ENCODE results near the gene MYO18A. TPM values are rescaled to one million over a fixed set of nuclear protein-coding genes. Genes with fewer than 3 reads are reported as not detected.
A peak's percentile ranks its signal among the peaks of the same experiment; 100 is the strongest.
"Not testable (repeated sequence)": the region's sequence is repeated elsewhere in the genome, so short reads cannot be mapped to it uniquely, and the experiment has no call there.

Gene MYO18A
- total and polyA plus RNA-seq, 2 experiments from 2014 or later: 33.8 to 35.6 TPM

GRCh38 chr17:29169806-29170591 lies 10.2 kb downstream of the MYO18A start:
- 88% methylated on average over 9 of the region's 9 CpGs for WGBS (ENCODE audit: low lambda C conversion rate, missing lambda C conversion rate)
- Histone ChIP-seq H3K79me2 (peaks cover 98% of the 10 kb centered on the region), H3K27ac (peak overlapping the region; percentile 15)

GRCh38 chr17:29168759-29169126 lies 11.5 kb downstream of the MYO18A start:
- H2AFZ ChIP-seq; H4K20me1 ChIP-seq (ENCODE audit: insufficient read depth, poor library complexity, severe bottlenecking); H3K27me3 ChIP-seq; H3K4me2 ChIP-seq; H3K4me3 ChIP-seq; H3K9me2 ChIP-seq (replicated peaks; ENCODE audit: insufficient read depth); H3K36me3 ChIP-seq (replicated peaks; ENCODE audit: insufficient read depth, low read depth); DNase-seq (ENCODE audit: low spot score); H3K9me3 ChIP-seq (ENCODE audit: low read depth); H3K27ac ChIP-seq: not testable (repeated sequence)
- WGBS (ENCODE audit: low lambda C conversion rate, missing lambda C conversion rate): 87% methylated on average over 8 of the region's 8 CpGs
- H3K79me2 ChIP-seq: peaks cover 94% of the 10 kb centered on the region
- peaks cover 15% of the 10 kb centered on the region for H3K4me1 ChIP-seq (ENCODE audit: insufficient read depth)

More at GRCh38 chr17:29169806-29170591, 10.2 kb downstream of the MYO18A start:
- Histone ChIP-seq H3K9me3 (ENCODE audit: low read depth) (no peaks in the 10 kb centered on the region), H3K27me3 (no peaks in the 10 kb centered on the region), H3K4me3 (no peak overlapping the region), H4K20me1 (ENCODE audit: insufficient read depth, poor library complexity, severe bottlenecking) (peaks cover 5% of the 10 kb centered on the region), H3K4me1 (ENCODE audit: insufficient read depth) (peaks cover 14% of the 10 kb centered on the region), H3K9me2 (replicated peaks; ENCODE audit: insufficient read depth) (no peaks in the 10 kb centered on the region), H3K36me3 (replicated peaks; ENCODE audit: insufficient read depth, low read depth) (no peaks in the 10 kb centered on the region), H3K4me2 (peak overlapping the region; percentile 37), H2AFZ (no peak overlapping the region)
- no peak for TF ChIP-seq CTCF (IDR thresholded peaks at IDR 0.05; ENCODE audit: poor library complexity)
- TF ChIP-seq EZH2 (IDR thresholded peaks at IDR 0.05; ENCODE audit: borderline replicate concordance): no peak
- TF ChIP-seq EZH2phosphoT487 (IDR thresholded peaks at IDR 0.05; ENCODE audit: low read depth, severe bottlenecking, unreplicated experiment): no peak
- peak; percentile 38 for DNase-seq (ENCODE audit: low spot score)

- Histone ChIP-seq H4K20me1 (ENCODE audit: insufficient read depth, poor library complexity, severe bottlenecking) (peaks cover 3% of the 10 kb centered on the region), H3K4me2 (no peak overlapping the region), H3K9me2 (replicated peaks; ENCODE audit: insufficient read depth) (no peaks in the 10 kb centered on the region), H3K4me3 (no peak overlapping the region), H3K27me3 (no peaks in the 10 kb centered on the region), H3K27ac (no peak overlapping the region), H3K36me3 (replicated peaks; ENCODE audit: insufficient read depth, low read depth) (no peaks in the 10 kb centered on the region), H2AFZ (no peak overlapping the region), H3K4me1 (ENCODE audit: insufficient read depth) (peaks cover 20% of the 10 kb centered on the region), H3K79me2 (peaks cover 89% of the 10 kb centered on the region), H3K9me3 (ENCODE audit: low read depth) (no peaks in the 10 kb centered on the region)
- 82% methylated on average over 3 of the region's 3 CpGs for WGBS (ENCODE audit: low lambda C conversion rate, missing lambda C conversion rate)
- DNase-seq (ENCODE audit: low spot score): no peak
- no peak for TF ChIP-seq EZH2 (IDR thresholded peaks at IDR 0.05; ENCODE audit: borderline replicate concordance)
- no peak for TF ChIP-seq CTCF (IDR thresholded peaks at IDR 0.05; ENCODE audit: poor library complexity)
- TF ChIP-seq EZH2phosphoT487 (IDR thresholded peaks at IDR 0.05; ENCODE audit: low read depth, severe bottlenecking, unreplicated experiment): no peak
These were observed 12.0 kb downstream of the MYO18A start for GRCh38 chr17:29168079-29168758.

- DNase-seq (ENCODE audit: low spot score): no peak
- Histone ChIP-seq H4K20me1 (ENCODE audit: insufficient read depth, poor library complexity, severe bottlenecking) (peaks cover 3% of the 10 kb centered on the region), H3K9me3 (ENCODE audit: low read depth) (no peaks in the 10 kb centered on the region), H3K4me2 (no peak overlapping the region), H3K36me3 (replicated peaks; ENCODE audit: insufficient read depth, low read depth) (no peaks in the 10 kb centered on the region), H3K9me2 (replicated peaks; ENCODE audit: insufficient read depth) (no peaks in the 10 kb centered on the region), H3K27me3 (no peaks in the 10 kb centered on the region), H3K27ac (no peak overlapping the region), H3K4me3 (no peak overlapping the region), H3K79me2 (peaks cover 83% of the 10 kb centered on the region), H3K4me1 (ENCODE audit: insufficient read depth) (peaks cover 27% of the 10 kb centered on the region), H2AFZ (no peak overlapping the region)
- TF ChIP-seq CTCF (IDR thresholded peaks at IDR 0.05; ENCODE audit: poor library complexity): no peak
- no peak for TF ChIP-seq EZH2 (IDR thresholded peaks at IDR 0.05; ENCODE audit: borderline replicate concordance)
- 96% methylated on average over 4 of the region's 4 CpGs for WGBS (ENCODE audit: low lambda C conversion rate, missing lambda C conversion rate)
These were observed 12.7 kb downstream of the MYO18A start for GRCh38 chr17:29167393-29168078.
